ENCODE measurements around the gene ZNF618.

DNA sequence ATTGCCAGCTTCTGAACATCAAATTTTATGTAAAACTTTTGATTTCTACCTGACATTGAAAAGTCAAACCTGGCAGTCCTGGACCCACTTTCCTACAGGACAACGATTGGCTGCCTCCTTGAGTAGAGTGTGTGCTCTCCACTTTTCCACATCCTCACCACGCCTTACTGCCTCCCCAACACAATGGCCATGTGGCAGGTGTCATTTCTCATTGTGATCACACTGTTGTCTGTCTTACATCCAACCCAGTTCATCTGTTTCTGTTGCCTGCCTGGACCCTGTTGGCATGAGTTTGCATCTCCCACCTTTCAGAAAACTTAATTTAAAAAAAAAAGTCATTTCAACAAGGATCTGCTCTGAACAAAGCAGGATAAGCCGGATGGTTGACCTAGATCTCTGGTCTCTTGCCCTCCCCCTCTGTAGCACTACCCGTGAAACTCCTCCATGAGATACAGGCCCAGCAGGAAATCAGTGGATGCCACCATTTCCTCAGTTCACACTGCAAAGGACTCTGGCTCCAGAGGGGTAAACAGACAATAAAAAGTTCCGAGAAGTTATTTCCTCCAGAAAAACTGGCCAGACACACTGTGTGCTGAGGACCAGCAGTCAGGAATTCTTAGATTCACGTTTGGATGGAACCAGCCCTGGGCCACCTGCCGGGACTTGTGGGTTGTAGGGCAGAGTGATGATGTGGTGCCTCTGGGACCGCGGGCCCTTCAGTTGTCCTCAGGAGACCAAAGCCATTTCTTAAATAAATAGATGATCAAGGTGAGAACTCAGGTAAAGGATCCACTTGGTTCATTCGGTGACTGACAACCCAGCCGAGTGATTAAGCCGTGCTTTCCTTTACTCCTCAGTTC, 153.4 kb downstream of the ZNF618 start:
- TF ChIP-seq, protein P1, sequence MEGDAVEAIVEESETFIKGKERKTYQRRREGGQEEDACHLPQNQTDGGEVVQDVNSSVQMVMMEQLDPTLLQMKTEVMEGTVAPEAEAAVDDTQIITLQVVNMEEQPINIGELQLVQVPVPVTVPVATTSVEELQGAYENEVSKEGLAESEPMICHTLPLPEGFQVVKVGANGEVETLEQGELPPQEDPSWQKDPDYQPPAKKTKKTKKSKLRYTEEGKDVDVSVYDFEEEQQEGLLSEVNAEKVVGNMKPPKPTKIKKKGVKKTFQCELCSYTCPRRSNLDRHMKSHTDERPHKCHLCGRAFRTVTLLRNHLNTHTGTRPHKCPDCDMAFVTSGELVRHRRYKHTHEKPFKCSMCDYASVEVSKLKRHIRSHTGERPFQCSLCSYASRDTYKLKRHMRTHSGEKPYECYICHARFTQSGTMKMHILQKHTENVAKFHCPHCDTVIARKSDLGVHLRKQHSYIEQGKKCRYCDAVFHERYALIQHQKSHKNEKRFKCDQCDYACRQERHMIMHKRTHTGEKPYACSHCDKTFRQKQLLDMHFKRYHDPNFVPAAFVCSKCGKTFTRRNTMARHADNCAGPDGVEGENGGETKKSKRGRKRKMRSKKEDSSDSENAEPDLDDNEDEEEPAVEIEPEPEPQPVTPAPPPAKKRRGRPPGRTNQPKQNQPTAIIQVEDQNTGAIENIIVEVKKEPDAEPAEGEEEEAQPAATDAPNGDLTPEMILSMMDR (optimal IDR thresholded peaks at IDR 0.05 in 1 of 3, IDR thresholded peaks at IDR 0.05 in 1 of 3, conservative IDR thresholded peaks at IDR 0.05 in 1 of 3; ENCODE audit: extremely low read depth in 1 of 3, insufficient read depth in 2 of 3, low read length in 3 of 3) = no peak
- no peak for TF ChIP-seq EZH2 (IDR thresholded peaks at IDR 0.05; ENCODE audit: low read length)
